HFF-Myc (cell line): ENCODE measurements around the gene FOXJ2.
"Not testable (repeated sequence)": the region's sequence is repeated elsewhere in the genome, so short reads cannot be mapped to it uniquely, and the experiment has no call there.

Experiments
- DNase-seq: peaks from one replicate; pipeline ENCODE4 v3.0.0-alpha.2; 2011; ENCODE audit warnings: low read depth; ENCODE audit errors: extremely low read depth
- H3K4me3 ChIP-seq: replicated peaks from 2 replicates; pipeline ENCODE4 v1.5.1; 2011; ENCODE audit warnings: low read depth, mild to moderate bottlenecking, control low read depth, low read length
- TF ChIP-seq, protein P1 (sequence below): IDR thresholded peaks from 2 replicates; pipeline ENCODE4 v1.5.1; 2012; ENCODE audit warnings: mild to moderate bottlenecking, low read depth, low read length, control low read depth; ENCODE audit errors: missing control alignments

FOXJ2 gene

DNA sequence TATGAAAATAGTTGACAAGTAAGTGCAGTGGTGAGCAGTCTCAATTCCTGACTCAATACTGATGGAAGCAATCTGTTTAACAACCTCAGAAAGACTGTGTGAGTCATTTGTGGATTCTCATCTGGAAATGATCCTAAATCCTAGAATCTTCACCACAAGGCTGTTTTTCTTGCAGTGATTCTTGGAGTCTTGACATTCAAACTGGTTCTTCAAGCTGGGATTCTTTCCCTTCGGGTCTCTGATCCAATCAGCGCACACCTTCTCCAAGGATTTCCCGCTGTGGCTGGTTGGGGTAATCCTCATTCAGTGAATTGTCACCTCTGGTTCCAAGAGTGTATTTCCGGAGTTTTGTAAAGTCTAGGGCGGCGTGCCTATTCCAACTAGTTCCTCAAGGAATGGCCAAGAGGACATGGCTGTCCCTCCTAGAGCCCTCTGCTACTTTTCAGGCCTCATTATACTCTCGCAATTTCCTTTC, 37.7 kb upstream of the FOXJ2 start:
- TF ChIP-seq, protein P1, sequence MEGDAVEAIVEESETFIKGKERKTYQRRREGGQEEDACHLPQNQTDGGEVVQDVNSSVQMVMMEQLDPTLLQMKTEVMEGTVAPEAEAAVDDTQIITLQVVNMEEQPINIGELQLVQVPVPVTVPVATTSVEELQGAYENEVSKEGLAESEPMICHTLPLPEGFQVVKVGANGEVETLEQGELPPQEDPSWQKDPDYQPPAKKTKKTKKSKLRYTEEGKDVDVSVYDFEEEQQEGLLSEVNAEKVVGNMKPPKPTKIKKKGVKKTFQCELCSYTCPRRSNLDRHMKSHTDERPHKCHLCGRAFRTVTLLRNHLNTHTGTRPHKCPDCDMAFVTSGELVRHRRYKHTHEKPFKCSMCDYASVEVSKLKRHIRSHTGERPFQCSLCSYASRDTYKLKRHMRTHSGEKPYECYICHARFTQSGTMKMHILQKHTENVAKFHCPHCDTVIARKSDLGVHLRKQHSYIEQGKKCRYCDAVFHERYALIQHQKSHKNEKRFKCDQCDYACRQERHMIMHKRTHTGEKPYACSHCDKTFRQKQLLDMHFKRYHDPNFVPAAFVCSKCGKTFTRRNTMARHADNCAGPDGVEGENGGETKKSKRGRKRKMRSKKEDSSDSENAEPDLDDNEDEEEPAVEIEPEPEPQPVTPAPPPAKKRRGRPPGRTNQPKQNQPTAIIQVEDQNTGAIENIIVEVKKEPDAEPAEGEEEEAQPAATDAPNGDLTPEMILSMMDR: no peak
- peak; percentile 96 for DNase-seq
- peak overlapping the region; percentile 22 for H3K4me3 ChIP-seq

DNA sequence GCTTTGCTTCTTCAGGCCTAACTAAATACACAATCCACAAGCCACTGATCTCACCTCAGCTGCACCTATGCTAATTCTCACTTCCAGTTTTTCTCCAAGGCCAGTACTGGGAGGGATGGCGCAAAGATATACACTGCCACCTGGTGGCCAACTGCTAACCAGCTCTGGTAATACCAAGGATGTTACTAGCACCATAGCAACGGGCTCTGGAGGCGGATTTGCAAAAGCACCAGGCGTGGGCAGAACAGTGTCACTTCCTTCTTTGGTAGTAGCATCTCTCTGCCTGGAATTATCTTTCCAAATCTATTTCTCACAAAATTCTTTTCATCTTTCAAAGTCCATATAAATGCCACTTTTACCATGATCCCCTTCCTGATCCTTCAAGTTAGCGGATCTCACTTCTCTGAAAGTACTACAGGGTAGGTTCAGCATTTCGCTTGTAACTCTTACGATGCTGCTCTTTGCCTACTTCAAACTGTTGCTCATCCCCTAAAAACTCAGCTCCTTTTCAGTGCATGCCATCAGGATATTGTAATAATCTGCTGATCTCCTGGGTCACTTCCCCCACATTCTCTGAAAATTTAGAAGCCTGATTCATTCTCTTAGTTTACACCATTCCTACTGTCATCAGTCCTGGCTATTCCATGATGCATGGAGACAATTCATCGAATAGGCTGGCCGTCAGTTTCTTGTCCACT, 37.1 kb upstream of the FOXJ2 start:
- peak; percentile 72 for DNase-seq
- H3K4me3 ChIP-seq: peak overlapping the region; percentile 22
- TF ChIP-seq, protein P1: peak; percentile 76

DNA sequence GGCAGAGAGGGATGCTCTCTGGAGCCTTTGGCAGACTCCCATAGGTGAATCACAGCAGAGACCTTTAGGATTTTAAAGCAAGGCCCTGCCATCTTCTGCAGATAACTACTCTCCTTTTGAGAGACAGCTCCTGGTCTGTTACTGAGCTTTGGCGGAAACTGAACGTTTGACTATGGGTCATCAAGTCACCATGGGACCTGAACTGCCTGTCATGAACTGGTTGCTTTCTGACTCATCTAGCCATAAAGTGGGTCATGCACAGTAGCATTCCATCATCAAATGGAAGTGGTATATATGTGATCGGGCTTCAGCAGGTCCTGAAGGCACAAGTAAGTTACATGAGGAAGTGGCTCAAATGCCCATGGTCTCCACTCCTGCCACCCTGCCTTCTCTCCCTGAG, 31.7 kb upstream of the FOXJ2 start:
- DNase-seq, H3K4me3 ChIP-seq: not testable (repeated sequence)

DNA sequence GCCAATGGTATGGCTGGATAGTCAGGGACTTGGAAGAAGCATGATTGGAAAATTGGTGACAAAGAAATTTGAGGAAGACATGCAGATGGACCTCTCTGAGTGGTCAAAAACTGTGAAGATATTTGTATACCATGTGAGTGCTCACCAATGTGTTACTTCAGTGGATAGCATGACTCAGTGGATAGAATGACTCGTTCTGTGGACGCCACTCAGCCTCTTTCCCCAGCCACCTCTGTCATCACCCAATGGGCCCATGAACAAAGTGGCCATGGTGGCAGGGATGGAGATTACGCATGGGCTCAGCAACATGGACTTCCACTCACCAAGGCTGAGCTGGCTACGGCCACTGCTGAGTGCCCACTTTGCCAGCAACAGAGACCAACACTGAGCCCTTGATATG, 31.0 kb upstream of the FOXJ2 start:
- H3K4me3 ChIP-seq, DNase-seq: not testable (repeated sequence)

DNA sequence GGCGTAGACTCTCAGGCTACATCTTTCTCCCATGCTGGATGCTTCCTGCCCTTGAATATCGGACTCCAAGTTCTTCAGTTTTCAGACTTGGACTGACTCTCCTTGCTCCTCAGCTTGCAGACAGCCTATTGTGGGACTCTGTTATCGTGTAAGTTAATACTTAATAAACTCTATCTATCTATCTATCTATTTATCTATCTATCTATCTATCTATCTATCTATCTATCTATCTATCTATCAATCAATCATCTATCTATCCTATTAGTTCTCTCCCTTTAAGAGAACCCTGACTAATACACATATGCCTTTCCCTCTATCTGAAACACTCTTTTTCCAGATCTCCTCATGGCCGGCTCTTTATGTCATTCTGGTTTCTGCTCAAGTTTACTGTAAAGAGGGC, 27.6 kb upstream of the FOXJ2 start:
- not testable (repeated sequence) for DNase-seq, H3K4me3 ChIP-seq

DNA sequence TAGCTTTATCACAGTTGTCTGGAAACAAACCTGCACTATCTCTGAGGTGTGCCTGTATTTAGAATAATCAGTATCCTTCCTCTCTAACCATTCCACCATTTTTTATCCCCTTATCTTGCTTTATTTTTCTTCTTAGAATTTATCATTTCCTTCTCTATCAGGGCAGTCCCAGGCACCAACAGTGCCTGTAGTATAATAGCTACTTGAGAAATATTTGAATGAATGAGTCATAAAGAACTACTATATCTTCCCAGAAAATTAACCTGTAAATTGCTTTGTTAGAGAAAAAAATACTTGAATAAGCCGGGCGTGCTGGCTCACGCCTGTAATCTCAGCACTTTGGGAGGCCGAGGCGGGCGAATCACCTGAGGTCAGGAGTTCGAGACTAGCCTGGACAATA, 21.2 kb upstream of the FOXJ2 start:
- no peak overlapping the region for H3K4me3 ChIP-seq
- no peak for DNase-seq
- TF ChIP-seq, protein P1: no peak

DNA sequence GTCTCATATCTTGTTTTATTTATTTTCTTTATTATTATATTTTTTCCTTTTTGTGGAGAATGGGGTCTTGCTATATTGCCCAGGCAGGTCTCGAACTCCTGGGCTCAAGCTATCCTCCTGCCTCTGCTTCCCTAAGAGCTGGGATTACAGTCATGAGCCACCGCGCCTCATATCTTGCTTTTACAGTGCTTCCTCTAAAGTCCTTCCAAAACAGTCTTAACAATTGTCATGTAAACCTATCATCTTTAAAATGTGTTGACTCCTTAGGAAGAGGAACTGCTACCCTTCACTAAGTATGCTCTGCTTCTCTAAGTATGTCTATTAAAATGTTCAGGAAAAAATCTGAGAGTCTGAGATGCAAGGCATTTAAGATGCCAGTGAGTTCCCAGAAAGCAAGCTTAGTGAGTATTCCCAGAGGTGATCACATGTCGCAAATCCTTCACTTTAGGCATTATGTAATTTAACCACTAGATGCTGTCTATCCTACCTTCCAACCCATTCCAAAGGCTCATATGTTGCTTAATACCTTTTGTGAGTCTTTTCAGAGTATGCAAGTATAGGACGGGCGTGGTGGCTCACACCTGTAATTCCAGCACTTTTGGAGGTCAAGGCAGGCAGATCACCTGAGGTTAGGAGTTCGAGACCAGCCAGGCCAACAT, 19.7 kb upstream of the FOXJ2 start:
- no peak overlapping the region for H3K4me3 ChIP-seq
- no peak for DNase-seq
- TF ChIP-seq, protein P1: no peak

DNA sequence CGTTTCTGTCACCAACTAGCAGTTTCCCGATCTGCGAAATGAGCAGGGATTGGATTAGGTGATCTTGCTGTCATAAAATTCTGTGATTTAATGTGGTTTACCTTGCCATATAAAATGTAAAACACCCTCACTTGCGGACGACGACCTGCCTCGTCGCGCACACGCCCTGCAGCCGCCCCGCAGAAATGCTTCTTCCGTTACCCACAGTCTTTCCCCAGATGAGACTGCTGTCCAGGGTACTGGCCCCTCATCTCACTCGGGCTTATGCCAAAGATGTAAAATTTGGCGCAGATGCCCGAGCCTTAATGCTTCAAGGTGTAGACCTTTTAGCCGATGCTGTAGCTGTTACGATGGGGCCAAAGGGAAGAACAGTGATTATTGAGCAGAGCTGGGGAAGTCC, 17.7 kb upstream of the FOXJ2 start:
- TF ChIP-seq, protein P1: no peak
- DNase-seq: no peak
- H3K4me3 ChIP-seq: no peak overlapping the region

DNA sequence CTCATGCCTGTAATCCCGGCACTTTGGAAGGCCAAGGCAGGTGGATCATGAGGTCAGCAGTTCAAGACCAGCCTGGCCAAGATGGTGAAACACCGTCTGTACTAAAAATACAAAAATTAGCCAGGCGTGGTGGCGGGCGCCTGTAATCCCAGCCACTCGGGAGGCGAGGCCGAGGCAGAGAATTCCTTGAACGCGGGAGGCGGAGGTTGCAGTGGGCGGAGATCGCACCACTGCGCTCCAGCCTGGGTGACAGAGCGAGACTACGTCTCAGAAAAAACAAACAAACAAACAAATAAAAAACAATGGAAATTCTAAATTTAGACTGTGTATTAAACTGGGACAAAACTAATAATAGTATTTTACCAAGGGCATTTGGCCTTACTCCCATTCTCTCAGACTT, 14.3 kb upstream of the FOXJ2 start:
- DNase-seq, H3K4me3 ChIP-seq: not testable (repeated sequence)
